ENCODE measurements around the gene UBXN2A.
"Not testable (repeated sequence)": the region's sequence is repeated elsewhere in the genome, so short reads cannot be mapped to it uniquely, and the experiment has no call there.

Gene UBXN2A

GRCh38 chr2:24024996-24025663, 84.9 kb downstream of the UBXN2A start:
- no peak for TF ChIP-seq CTCF (conservative IDR thresholded peaks at IDR 0.05; ENCODE audit: low read depth, low read length)
- no peak for DNase-seq (ENCODE audit: low read depth)
- H3K4me3 ChIP-seq (ENCODE audit: low read depth, low read length), result no peak overlapping the region

- no peak for TF ChIP-seq CTCF (conservative IDR thresholded peaks at IDR 0.05; ENCODE audit: low read depth, low read length)
- H3K4me3 ChIP-seq (ENCODE audit: low read depth, low read length), result no peak overlapping the region
- DNase-seq (ENCODE audit: low read depth), result no peak
These were observed 86.0 kb downstream of the UBXN2A start for GRCh38 chr2:24026233-24026632.

DNA sequence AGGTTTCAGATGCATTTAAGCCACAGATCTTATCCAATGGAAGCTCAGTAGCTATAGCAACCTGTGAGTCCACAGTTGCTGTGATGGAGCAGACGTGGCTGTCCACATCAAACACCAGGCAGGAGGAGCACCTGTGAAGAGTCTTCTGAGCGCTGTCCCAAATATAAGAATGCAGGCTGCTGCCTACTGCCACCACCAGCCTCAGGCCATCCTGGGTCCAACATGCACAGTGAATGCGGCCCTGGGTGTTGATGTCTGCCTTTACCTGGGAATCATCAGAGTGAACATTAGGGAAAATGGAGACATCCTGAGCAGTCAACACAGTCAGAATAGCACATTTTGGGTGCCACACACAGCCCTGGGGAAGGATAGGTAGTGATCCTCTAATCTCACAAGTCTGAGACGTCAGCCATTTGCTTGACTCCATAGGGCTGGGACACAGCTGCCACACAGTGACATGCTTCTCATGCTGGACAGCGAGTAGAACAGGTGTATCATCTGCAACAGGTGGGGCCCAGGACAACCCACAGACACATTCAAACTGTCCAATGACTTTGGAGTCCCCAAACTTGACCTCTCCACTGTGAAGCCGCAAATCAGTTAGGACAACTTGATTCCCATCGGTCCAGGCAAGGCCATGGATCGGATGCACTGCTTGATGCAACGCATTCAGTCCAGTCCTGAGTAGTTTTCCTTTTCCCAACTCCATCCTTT, 98.7 kb downstream of the UBXN2A start:
- TF ChIP-seq CTCF (conservative IDR thresholded peaks at IDR 0.05; ENCODE audit: low read depth, low read length), result no peak
- DNase-seq (ENCODE audit: low read depth), result no peak
- no peak overlapping the region for H3K4me3 ChIP-seq (ENCODE audit: low read depth, low read length)

- DNase-seq (ENCODE audit: low read depth), result no peak
- H3K4me3 ChIP-seq (ENCODE audit: low read depth, low read length), result no peak overlapping the region
- no peak for TF ChIP-seq CTCF (conservative IDR thresholded peaks at IDR 0.05; ENCODE audit: low read depth, low read length)
These were observed 100.2 kb downstream of the UBXN2A start for GRCh38 chr2:24040511-24040910.

GRCh38 chr2:24043133-24043532, 102.9 kb downstream of the UBXN2A start:
- DNase-seq (ENCODE audit: low read depth); H3K4me3 ChIP-seq (ENCODE audit: low read depth, low read length): not testable (repeated sequence)

DNA sequence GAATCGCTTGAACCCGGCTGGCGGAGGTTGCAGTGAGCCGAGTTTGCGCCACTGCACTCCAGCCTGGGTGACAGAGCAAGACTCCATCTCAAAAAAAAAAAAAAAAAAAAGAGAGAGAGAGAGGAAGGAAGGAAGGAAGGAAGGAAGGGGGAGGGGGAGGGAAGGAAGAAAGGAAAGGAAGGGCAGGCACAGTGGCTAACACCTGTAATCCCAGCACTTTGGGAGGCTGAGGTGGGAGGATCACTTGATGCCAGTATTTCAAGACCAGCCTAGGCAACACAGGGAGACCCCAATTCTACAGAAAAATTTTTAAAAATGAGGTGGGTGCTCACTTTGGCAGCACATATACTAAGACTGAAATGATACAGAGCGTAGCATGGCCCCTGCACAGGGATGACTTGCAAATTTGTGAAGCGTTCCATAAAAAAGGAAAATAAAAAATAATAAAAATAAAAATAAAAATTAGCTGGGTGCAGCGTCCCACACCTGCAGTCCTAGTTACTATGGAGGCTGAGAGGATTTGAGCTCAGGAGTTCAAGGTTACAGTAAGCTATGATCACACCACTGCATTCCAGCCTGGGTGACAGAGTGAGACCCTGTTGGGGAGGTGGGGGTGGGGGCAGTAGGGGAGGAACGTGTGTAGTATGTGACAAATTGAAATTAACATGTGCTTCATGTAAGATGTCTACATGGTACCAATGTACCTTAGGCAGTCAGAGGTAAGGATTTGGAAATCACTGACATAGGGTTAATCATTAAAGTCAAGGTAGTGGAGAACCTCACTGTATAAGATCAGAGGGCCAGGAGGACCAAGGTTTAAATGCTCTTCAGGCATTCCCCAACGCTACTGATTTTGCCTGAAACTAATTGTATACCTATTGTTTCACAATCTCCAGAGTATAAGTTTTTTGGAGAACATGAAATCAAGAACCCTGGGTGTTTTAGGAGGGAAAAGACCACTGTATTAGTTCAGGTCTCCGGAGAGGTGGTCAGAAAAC, 105.5 kb downstream of the UBXN2A start:
- H3K4me3 ChIP-seq (ENCODE audit: low read depth, low read length), result no peak overlapping the region
- DNase-seq (ENCODE audit: low read depth), result no peak
- TF ChIP-seq CTCF (conservative IDR thresholded peaks at IDR 0.05; ENCODE audit: low read depth, low read length), result no peak

- DNase-seq (ENCODE audit: low read depth), result peak; percentile 11
- peak overlapping the region; percentile 90 for H3K4me3 ChIP-seq (ENCODE audit: low read depth, low read length)
- TF ChIP-seq CTCF (conservative IDR thresholded peaks at IDR 0.05; ENCODE audit: low read depth, low read length), result no peak
These were observed 106.3 kb downstream of the UBXN2A start for GRCh38 chr2:24046599-24046929.
